HuH-7.5 (cell line): ENCODE results near the gene TMEM117.

ENCODE experiments used
- DNase-seq: peaks from one replicate; pipeline ENCODE4 v3.0.0; 2011; ENCODE audit warnings: low spot score

Gene TMEM117

DNA sequence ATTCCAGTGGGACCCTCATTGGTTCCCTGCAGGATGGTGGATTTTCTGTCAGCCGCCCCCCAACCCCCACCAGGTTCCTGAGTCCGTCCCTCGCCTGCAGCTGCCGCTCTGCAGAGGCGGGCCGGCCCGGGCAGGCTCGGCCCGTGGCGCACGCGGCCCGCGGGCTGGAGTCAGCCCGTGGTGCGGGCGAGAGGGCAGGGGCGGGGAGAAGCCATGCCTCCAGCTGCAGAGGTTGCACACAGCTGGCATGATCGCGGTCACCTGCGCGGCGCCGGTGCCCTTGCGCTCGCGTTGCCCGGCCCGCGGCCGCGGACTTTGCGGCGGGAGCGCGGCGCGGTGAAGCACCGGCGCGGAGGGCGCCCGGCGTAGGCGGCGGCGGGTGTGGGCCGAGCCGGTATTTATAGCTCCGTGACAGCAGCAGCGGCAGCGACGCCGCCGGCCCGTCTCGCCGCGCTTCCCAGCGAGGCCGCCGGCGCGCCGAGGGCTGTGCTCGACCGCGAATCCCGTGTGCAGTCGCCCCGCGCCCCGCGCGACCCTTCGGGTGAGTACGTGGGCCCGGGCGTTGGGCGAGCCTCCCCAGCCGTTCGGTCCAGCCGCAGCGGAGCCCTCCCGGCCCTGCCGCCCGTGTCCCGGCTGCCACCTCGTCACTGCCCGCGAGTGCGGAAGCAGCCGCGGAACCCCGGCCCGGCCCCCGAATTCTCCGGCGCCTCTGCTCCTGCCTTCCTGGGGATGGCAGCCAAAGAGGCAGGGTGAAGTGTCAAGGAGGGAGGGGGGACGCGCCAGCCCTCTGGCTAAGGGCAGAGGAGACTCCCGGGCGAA, at the start of gene TMEM117:
TSS of gene TMEM117 (plus strand) at position 426 of the 819 bp plus-strand sequence.
- peak; percentile 50 for DNase-seq

GRCh38 chr12:43786899-43787693, 48.8 kb upstream of the TMEM117 start:
- DNase-seq, result no peak

DNA sequence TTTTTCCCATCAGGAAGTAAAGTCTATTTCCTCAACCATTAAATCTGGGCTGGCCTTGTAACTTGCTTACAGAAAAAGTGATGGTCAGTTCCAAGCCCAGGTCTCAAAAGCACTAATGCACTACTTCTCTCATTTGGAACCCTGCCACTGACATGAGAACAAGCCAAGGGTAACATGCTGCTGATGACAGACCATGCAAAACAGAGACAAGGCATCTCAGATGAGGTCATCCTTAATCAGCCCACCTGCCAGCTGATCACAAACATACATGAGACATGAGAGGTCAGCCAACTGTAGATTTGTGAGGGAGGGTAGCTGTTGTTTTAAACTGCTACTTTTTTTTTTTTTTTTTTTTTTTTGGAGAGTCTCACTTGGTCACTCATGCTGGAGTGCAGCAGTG, 45.9 kb upstream of the TMEM117 start:
- no peak for DNase-seq

GRCh38 chr12:43795716-43796280, 40.1 kb upstream of the TMEM117 start:
- DNase-seq, result peak; percentile 23

DNA sequence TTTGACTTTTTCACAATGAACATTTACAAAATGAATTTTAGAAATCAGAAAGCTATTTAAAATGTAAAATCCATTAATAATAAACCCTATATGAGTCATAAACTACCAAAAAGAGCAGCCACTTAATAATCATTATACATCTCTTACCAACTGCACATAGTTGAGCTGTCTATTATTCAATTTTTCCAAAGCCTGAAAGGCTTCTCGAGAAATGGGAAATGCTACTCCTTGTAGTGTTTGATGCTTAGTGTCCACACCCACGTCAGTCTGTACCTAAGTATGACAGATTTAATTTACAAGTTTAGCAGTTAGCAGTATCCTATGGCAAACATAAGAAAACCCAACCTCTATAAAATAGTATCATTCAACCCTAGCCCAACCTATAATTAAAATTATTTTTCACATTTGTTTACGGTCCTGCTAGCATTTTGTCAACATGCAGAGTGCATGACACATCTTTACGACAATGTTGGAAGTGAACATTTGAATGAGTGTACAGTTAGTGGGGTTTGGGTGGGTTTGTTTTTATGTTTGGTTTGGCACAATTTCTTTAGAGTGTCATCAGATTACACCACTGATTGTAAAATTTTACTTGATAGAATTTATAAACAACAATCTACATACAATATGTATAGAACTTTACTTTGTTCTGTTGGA, 38.2 kb upstream of the TMEM117 start:
- DNase-seq, result no peak

GRCh38 chr12:43805149-43805859, 30.6 kb upstream of the TMEM117 start:
- peak; percentile 19 for DNase-seq

DNA sequence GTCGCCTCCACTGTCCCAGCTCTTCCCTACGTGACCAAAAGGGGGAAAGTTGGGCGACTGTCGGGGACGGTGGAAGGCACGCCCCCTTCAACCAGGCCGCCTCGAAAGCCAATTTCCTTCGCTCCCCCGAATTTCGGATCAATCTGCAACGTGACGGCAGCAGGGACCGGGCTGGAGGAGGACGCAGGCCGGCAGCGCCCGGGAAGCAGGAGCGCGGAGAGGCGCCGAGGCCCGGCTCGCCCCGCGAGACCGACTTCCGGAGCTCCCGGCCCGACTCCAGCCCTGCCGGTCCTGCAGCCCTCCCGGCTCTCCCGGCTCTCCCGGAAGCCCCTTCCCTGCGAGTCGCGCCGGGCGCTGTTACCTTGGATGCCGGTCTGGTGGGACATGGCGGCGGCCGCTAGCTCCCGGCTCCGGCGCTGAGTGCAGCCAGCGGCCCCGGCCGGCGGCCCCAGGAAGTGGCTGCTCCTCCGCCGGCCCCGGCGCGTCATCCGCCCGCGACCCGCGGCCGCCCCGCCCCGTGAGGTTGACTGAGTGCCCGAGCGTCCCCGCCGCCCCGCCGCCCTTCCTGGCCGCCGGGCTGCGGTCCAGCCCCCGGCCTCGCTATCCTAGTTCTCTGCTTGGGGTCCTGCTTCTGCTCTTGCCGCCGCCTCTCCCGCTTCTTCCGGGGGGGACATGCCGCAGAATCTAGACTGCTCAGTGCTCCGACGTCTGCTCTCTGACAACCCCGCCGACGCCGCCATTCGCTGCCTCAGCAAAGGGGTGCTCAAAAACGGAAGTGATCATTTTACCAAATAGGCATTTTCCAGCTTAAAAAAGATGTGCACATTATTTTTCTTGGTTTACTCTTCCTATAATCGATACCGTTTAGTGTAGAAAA, 29.8 kb upstream of the TMEM117 start, which contains the start of gene TWF1:
TSS of gene TWF1 (minus strand) at position 458 of the 877 bp plus-strand sequence. CDS start at position 386, 72 bp downstream.
- peak; percentile 65 for DNase-seq

GRCh38 chr12:43806737-43807072, 29.2 kb upstream of the TMEM117 start:
- no peak for DNase-seq

DNA sequence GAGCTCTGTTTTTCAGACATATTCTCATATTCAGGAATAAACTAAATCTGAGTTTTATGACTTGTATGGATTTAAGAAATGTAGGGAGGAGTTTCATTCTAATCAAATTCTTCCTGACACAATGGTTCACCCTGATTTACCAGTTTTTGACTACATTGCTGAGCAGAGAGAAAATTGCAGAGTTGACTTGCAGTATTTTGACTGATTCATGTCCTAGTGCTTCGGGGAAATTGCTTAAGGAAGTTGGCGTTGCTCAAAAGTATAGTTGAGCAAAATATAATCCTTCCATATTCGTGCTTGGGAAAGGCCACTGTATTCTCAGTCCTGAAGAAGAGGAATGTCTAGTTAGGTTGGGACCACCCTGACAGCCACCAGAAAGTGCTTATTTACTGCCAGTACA, 28.5 kb upstream of the TMEM117 start:
- DNase-seq, result no peak

GRCh38 chr12:43812057-43812456, 23.8 kb upstream of the TMEM117 start:
- DNase-seq, result no peak

- no peak for DNase-seq
Measured at GRCh38 chr12:43812926-43813325, 23.0 kb upstream of the TMEM117 start.

GRCh38 chr12:43815416-43815815, 20.5 kb upstream of the TMEM117 start:
- DNase-seq, result no peak

GRCh38 chr12:43816168-43816567, 19.7 kb upstream of the TMEM117 start:
- DNase-seq, result no peak

DNA sequence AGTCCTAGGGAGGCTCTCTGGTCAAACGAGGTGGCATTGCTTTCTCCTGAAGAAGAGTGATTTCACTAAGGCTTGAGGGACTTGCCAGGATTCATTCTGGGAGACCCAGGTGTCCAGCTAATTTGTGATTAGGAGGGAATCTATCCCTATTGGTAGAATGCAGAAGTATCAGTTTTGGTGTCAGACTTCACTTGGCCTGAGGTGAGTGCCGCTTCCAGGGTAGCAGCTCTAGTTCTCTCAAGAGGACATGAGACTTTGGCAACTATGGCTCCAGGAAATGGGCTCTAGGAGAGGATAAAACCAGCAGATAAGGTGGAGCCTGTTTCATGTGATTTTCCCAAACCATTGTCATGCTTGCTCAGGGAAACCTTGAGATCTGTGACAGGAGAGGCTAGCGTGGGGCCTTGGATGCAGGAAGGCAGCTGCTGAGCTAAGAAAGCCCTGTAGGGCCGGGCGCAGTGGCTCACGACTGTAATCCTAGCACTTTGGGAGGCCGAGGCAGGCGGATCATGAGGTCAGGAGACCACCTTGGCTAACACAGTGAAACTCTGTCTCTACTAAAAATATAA, 11.6 kb upstream of the TMEM117 start:
- no peak for DNase-seq

- DNase-seq, result no peak
Measured at GRCh38 chr12:43826681-43827080, 9.2 kb upstream of the TMEM117 start.

GRCh38 chr12:43827093-43827492, 8.8 kb upstream of the TMEM117 start:
- no peak for DNase-seq

DNA sequence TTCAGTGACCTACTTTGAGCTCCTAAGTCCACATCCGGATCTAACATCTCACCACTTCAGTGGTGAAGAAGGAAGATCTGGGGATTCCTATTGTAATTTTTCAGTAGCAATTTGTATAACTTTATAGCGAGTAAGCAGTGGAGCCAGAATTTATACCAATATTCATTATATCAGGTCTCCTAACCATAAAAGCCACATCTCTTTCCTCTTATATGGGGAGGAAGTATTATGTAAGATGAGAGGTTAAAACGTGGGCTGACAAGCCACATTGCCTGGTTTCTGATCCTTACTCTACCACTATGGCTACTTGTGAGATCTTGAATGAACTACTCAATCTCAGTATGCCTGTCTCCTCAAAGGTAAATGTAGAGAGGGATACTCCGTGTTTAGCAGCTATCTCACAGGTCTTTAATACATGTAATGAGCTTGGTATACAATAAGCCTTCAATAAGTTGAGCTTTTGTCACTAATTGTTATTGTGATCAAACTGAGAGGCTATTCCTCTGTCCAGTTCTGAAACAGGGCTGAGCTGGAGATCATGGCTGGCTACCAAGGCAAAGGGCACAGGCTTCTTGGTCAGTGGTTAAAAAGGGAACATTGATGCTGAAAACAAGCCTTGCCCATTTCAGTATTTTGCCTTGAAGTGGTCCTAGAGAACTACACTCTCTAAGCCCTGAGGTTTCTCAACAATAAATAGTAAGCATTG, 3.3 kb upstream of the TMEM117 start:
- DNase-seq, result no peak

DNA sequence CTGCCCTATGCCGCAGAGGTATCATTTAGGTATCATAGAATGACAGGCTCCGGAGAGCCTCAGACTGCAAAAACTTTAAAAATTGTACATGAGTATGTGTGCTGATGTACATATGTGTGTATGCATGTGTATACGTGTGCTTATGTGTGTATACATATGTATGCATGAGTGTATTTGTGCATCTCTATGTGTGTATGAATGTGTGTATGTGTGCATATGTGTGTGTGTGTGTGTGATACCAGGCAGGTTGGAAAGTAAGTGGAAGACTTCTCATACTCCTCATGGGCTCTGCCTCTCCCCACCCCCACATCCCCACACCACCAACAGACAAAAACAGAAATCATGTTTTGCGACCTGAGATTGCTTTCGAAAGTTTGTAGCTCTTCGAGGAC, 621 bp upstream of the TMEM117 start:
- DNase-seq, result no peak

DNA sequence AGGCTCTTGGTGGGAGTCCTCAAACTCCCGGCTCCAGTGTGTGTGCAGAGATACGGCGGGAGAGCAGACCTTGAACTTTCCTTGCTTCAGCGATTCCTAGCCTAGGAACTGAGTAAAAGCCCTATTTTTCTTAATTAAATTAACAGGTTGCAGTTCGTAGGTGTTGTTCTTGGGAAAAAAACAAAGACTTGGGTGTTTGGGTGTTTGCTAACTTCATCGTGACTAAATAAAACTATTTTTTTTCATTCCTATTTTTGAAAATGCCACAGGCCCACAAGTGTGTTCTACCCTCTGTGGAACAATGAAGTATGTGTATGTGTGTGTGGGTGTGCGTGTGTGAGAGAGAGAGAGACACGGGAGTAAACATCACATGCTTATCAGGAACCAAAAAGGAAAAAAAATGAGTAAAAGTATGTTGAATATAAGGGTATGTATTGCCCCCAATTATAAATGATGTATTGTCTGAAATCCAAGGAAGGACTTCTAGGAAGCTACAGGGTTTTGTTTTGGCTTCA, 651 bp downstream of the TMEM117 start:
- no peak for DNase-seq

- DNase-seq, result no peak
Measured at GRCh38 chr12:43840338-43840737, 4.5 kb downstream of the TMEM117 start.
